ENCODE data around the gene TMEM156. TPM values are rescaled to one million over a fixed set of nuclear protein-coding genes. Genes with fewer than 3 reads are reported as not detected.

The TMEM156 gene
- total and polyA plus RNA-seq, 2 of the 4 experiments (the other 2 are of a cell fraction): 0.53 to 0.54 TPM

GRCh38 chr4:39021631-39022030 is 10.6 kb downstream of the TMEM156 start:
- ChIA-PET POLR2A (ENCODE audit: unreplicated experiment) (no interaction called here), CTCF (no interaction called here)
- H3K4ac ChIP-seq (ENCODE audit: low read depth, low read length): no peak overlapping the region
- no peak overlapping the region for H4K5ac ChIP-seq (ENCODE audit: low read depth, low read length)
- H4K20me1 ChIP-seq (ENCODE audit: insufficient read depth, low read length): no peaks in the 10 kb centered on the region
- no peak overlapping the region for H3K23ac ChIP-seq (ENCODE audit: low read depth, low read length)
- no peak overlapping the region for H3K56ac ChIP-seq (ENCODE audit: extremely low read depth, insufficient read depth, low read length)
- WGBS, 2 experiments (ENCODE audit: extremely low coverage in 2 of 2, insufficient read length in 1 of 2): no CpG with 5 or more reads among the region's 3 CpGs
- H3K27ac ChIP-seq (ENCODE audit: insufficient read depth, low read length): no peak overlapping the region
- DNase-seq (peak; percentile 39), ATAC-seq (ENCODE audit: low read depth) (no peak)
- H3K4me3 ChIP-seq (ENCODE audit: insufficient read depth, low read depth, low read length): no peak overlapping the region
- no TSS peak for BruUV-seq (replicated peaks)
- in situ Hi-C loops (cut with MboI; ENCODE audit: low sequenced_read_pairs) (no loop called here), intact Hi-C loops (cut with micrococcal nuclease) (no loop called here), dilution Hi-C loops (cut with HindIII; ENCODE audit: low sequenced_read_pairs, unreplicated experiment) (no loop called here)
- peaks cover 3% of the 10 kb centered on the region; the same call in 1 of the 2 replicates for H3K4me1 ChIP-seq (ENCODE audit: control insufficient read depth, insufficient read depth, low read length)
- no peak overlapping the region for H4K8ac ChIP-seq (ENCODE audit: low read depth in 2 of 2, low read length in 2 of 2)
- no peak overlapping the region for H3K18ac ChIP-seq (ENCODE audit: low read depth, low read length)
- H3K9me1 ChIP-seq (ENCODE audit: insufficient read depth, low read length): no peaks in the 10 kb centered on the region
- no peak overlapping the region for H2AK9ac ChIP-seq (replicated peaks; ENCODE audit: low read depth, low read length, poor library complexity)
- TF ChIP-seq CHD1 (IDR thresholded peaks at IDR 0.05; ENCODE audit: low read depth, low read length) (no peak), NFE2L2 (IDR thresholded peaks at IDR 0.05; ENCODE audit: low read depth, low read length) (no peak), MXI1 (IDR thresholded peaks at IDR 0.05; ENCODE audit: borderline replicate concordance, low read depth, low read length) (no peak), POLR2A (IDR thresholded peaks at IDR 0.05; ENCODE audit: low read depth, low read length) (no peak), MAZ (IDR thresholded peaks at IDR 0.05; ENCODE audit: borderline replicate concordance, low read depth, low read length) (no peak), RCOR1 (IDR thresholded peaks at IDR 0.05; ENCODE audit: insufficient replicate concordance, low read length) (no peak), CEBPB (IDR thresholded peaks at IDR 0.05; ENCODE audit: low read depth, low read length) (no peak), USF2 (IDR thresholded peaks at IDR 0.05; ENCODE audit: low read depth, low read length) (no peak), BHLHE40 (IDR thresholded peaks at IDR 0.05; ENCODE audit: low read depth, low read length) (no peak), RFX5 (IDR thresholded peaks at IDR 0.05; ENCODE audit: low read depth, low read length) (no peak), SMC3 (IDR thresholded peaks at IDR 0.05; ENCODE audit: low read depth, low read length) (no peak), FOS (IDR thresholded peaks at IDR 0.05; ENCODE audit: low read depth, low read length) (no peak), RAD21 (IDR thresholded peaks at IDR 0.05; ENCODE audit: low read length) (no peak), CTCF (conservative IDR thresholded peaks at IDR 0.05; ENCODE audit: low read depth, low read length) (no peak), MAFK (IDR thresholded peaks at IDR 0.05; ENCODE audit: low read depth, low read length) (no peak), ELK1 (IDR thresholded peaks at IDR 0.05; ENCODE audit: borderline replicate concordance, low read depth, low read length) (no peak)
- H3K27me3 ChIP-seq (ENCODE audit: control insufficient read depth, insufficient read depth, low read length): no peaks in the 10 kb centered on the region
- no peak overlapping the region for H4K91ac ChIP-seq (ENCODE audit: insufficient read depth, low read depth, low read length)
- H2AFZ ChIP-seq (replicated peaks; ENCODE audit: low read length, poor library complexity): no peak overlapping the region
- no peaks in the 10 kb centered on the region for H3K79me1 ChIP-seq (ENCODE audit: low read depth in 1 of 2, low read length in 2 of 2)
- H2BK5ac ChIP-seq (ENCODE audit: low read depth, low read length, poor library complexity, severe bottlenecking): peak overlapping the region; percentile 67
- H3K9me3 ChIP-seq (ENCODE audit: control insufficient read depth, insufficient read depth, low read length): no peaks in the 10 kb centered on the region
- H3K14ac ChIP-seq (replicated peaks; ENCODE audit: low read depth, low read length): no peak overlapping the region
- H3K9ac ChIP-seq (ENCODE audit: low read depth, low read length): no peak overlapping the region
- no peak overlapping the region for H2BK20ac ChIP-seq (ENCODE audit: low read depth, low read length)
- no peaks in the 10 kb centered on the region for H3K36me3 ChIP-seq (ENCODE audit: control insufficient read depth, insufficient read depth, low read length)
- no peak overlapping the region for H2BK15ac ChIP-seq (ENCODE audit: low read depth, low read length)
- no peak overlapping the region for H3K4me2 ChIP-seq (ENCODE audit: low read depth, low read length)
- H2BK120ac ChIP-seq (ENCODE audit: low read depth, low read length): no peak overlapping the region
- no peak overlapping the region for H2AK5ac ChIP-seq (ENCODE audit: low read depth, low read length)

Data from IMR-90 (cell line).